GM06990 (cell line): ENCODE results near the gene STIMATE.

Source experiments
- DNase-seq: peaks from one replicate; pipeline ENCODE4 v3.0.0-alpha.2; 2011; ENCODE audit not compliant: insufficient read length; ENCODE audit errors: extremely low read depth
- H3K27me3 ChIP-seq: replicated peaks from 2 replicates; pipeline ENCODE4 v1.6.0; 2011; ENCODE audit warnings: low read length; ENCODE audit not compliant: control insufficient read depth, insufficient read depth
- H3K36me3 ChIP-seq: 2 replicates; pipeline ENCODE4 v1.5.1; 2011; ENCODE audit warnings: low read length; ENCODE audit not compliant: control insufficient read depth, insufficient read depth
- H3K4me3 ChIP-seq: replicated peaks from 2 replicates; pipeline ENCODE4 v1.5.1; 2011; ENCODE audit warnings: low read depth, mild to moderate bottlenecking, control low read depth, low read length
- CTCF ChIP-seq: IDR thresholded peaks from 2 replicates; pipeline ENCODE4 v1.5.1; 2011; ENCODE audit warnings: low read length, control low read depth, mild to moderate bottlenecking, inconsistent platforms; ENCODE audit not compliant: insufficient read depth, poor library complexity, severe bottlenecking

The STIMATE gene

DNA sequence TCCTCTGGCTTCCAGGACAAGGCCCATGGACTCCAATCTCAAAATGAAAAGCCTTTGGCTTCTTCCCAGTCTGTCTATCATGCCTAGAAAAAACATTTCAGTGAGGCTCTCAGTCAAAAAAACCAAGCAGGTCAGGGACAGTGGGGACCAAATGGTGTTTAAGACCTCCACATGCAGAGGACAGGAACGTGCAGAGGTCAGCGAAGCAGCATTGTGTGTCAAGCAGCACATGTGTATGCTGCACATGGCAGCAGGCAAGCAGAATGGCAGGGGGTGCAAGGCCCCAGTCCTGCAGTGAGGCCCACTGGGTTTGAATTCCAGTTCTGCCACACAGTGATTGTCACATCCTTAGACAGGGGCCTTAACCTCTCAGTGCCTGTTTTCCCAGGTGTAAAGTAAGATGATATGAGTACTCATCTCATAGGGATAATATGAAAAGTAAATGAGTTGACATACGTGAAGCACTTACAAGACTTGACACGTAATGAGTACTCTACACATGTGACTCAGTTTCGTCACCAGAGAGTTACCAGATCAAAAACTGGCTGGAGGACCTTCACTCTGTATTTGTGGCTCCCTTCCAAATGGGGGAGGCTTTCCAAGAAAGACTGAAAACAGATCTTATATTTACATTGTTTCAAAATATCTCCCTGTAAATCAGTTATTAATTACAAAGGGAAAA is 11.2 kb downstream of the STIMATE start:
- DNase-seq: no peak
- TF ChIP-seq CTCF: no peak
- H3K4me3 ChIP-seq: no peak overlapping the region
- H3K27me3 ChIP-seq: no peaks in the 10 kb centered on the region
- no peaks in the 10 kb centered on the region; the same call in 1 of the 2 replicates for H3K36me3 ChIP-seq

- H3K36me3 ChIP-seq: peaks cover 2% of the 10 kb centered on the region; the same call in 1 of the 2 replicates
- no peak for TF ChIP-seq CTCF
- H3K27me3 ChIP-seq: no peaks in the 10 kb centered on the region
- no peak overlapping the region for H3K4me3 ChIP-seq
- DNase-seq: no peak
These were observed 15.0 kb downstream of the STIMATE start for GRCh38 chr3:52882377-52882776.

DNA sequence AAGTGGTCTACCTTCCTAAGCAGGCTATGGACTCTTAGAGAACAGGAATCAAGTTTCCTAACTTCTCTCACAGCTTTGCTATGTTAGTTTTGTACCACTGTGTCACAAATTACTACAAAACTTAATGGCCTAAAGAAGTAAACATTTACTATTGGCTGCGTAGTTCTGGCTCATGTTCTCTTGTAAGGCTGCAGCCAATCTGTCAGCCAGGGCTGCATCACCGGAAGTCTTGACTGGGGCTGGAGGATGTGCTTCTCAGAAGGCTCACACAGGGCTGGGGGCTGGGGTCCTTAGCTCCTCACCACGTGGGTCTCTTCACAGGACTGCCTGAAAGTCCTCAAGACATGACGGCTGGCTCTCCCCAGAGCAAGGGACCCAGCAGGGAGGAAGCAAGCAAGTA is 15.5 kb downstream of the STIMATE start:
- Histone ChIP-seq H3K4me3 (no peak overlapping the region), H3K27me3 (no peaks in the 10 kb centered on the region), H3K36me3 (peaks cover 2% of the 10 kb centered on the region; the same call in 1 of the 2 replicates)
- no peak for DNase-seq
- no peak for TF ChIP-seq CTCF

GRCh38 chr3:52880474-52880873 is 16.9 kb downstream of the STIMATE start:
- no peak for TF ChIP-seq CTCF
- peaks cover 2% of the 10 kb centered on the region; the same call in 1 of the 2 replicates for H3K36me3 ChIP-seq
- no peaks in the 10 kb centered on the region for H3K27me3 ChIP-seq
- DNase-seq: peak; percentile 24
- H3K4me3 ChIP-seq: no peak overlapping the region

DNA sequence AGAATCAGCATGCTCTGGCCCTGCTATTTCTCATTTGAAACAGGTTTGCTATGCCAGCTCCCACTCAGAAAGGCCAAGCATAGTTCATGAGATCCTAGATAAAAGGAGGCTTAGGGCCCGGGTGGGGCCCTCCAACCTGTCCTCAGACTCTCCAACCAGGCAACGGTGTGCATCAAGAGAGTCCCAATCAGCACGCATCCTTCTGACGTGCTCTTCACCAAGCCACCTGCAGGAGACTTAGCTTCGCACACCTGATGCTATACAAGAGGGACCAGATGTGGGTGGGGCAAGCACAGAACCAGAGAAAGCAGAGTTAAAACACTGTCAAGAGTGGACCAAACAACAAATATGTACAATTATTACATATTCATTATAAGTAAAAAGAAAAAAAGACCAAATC is 17.3 kb downstream of the STIMATE start:
- no peak for TF ChIP-seq CTCF
- Histone ChIP-seq H3K27me3 (no peaks in the 10 kb centered on the region), H3K4me3 (no peak overlapping the region), H3K36me3 (peaks cover 2% of the 10 kb centered on the region; the same call in 1 of the 2 replicates)
- DNase-seq: no peak

- H3K36me3 ChIP-seq: peaks cover 2% of the 10 kb centered on the region; the same call in 1 of the 2 replicates
- no peak overlapping the region for H3K4me3 ChIP-seq
- TF ChIP-seq CTCF: no peak
- no peak for DNase-seq
- no peaks in the 10 kb centered on the region for H3K27me3 ChIP-seq
These were observed 17.8 kb downstream of the STIMATE start for GRCh38 chr3:52879581-52879980.
